Omental fat pad (tissue), 4 donors: ENCODE measurements around the gene CDC42EP4. TPM values are rescaled to one million over a fixed set of nuclear protein-coding genes. Genes with fewer than 3 reads are reported as not detected.

Experiments used
- ATAC-seq: fragments of 150-250 bp; one replicate; pipeline ENCODE4 v1.9.1; 2016; ENCODE audit warnings: mild to moderate bottlenecking, moderate library complexity; ENCODE audit not compliant: low FRiP score
- DNase-seq: peaks from one replicate; pipeline ENCODE4 v3.0.0-alpha.2; 2019; ENCODE audit warnings: low spot score
- CTCF ChIP-seq, 3 donors: fragments of 450-650 bp; IDR thresholded peaks; one replicate each; pipeline ENCODE4 v1.5.1; 2016 to 2017; ENCODE audit warnings: antibody characterized with exemption in 3 of 3, mild to moderate bottlenecking in 3 of 3, moderate library complexity in 2 of 3
- total RNA-seq, 4 donors: library from RNA; depleted of rRNA; stranded (reverse); fragments of >200 nt; gene quantifications; one replicate each; pipeline ENCODE4 v1.1.0, GENCODE V29; 2016

CDC42EP4 gene
- total RNA-seq, 4 donors from 2014 or later: 137 to 224 (median 181) TPM

- TF ChIP-seq CTCF (IDR thresholded peaks at IDR 0.05): no peak
- ATAC-seq (no peak), DNase-seq (no peak)
Observed at GRCh38 chr17:73320601-73321264, 8.9 kb upstream of the CDC42EP4 start.

GRCh38 chr17:73319766-73320165 is 8.0 kb upstream of the CDC42EP4 start:
- TF ChIP-seq CTCF (IDR thresholded peaks at IDR 0.05): no peak
- ATAC-seq (no peak), DNase-seq (no peak)

GRCh38 chr17:73318836-73319235 is 7.0 kb upstream of the CDC42EP4 start:
- no peak for TF ChIP-seq CTCF (IDR thresholded peaks at IDR 0.05)
- ATAC-seq (no peak), DNase-seq (no peak)

GRCh38 chr17:73318427-73318813 is 6.6 kb upstream of the CDC42EP4 start:
- ATAC-seq: no peak
- no peak for DNase-seq
- no peak for TF ChIP-seq CTCF (IDR thresholded peaks at IDR 0.05)

- DNase-seq (no peak), ATAC-seq (no peak)
- no peak for TF ChIP-seq CTCF (IDR thresholded peaks at IDR 0.05)
Observed at GRCh38 chr17:73317513-73318426, 6.0 kb upstream of the CDC42EP4 start.

- DNase-seq: no peak
- ATAC-seq: peak; percentile 28
- no peak for TF ChIP-seq CTCF (IDR thresholded peaks at IDR 0.05)
Observed at GRCh38 chr17:73316919-73317505, 5.2 kb upstream of the CDC42EP4 start.
